Astrocyte of the cerebellum (primary cell): ENCODE results near the gene HPF1.
A peak's percentile ranks its signal among the peaks of the same experiment; 100 is the strongest.

Experiments
- DNase-seq: peaks from one replicate; pipeline ENCODE4 v3.0.0-alpha.2; 2011; ENCODE audit warnings: low read depth
- H3K4me3 ChIP-seq: 2 replicates; pipeline ENCODE4 v1.5.1; 2011; ENCODE audit warnings: mild to moderate bottlenecking, low read depth, low read length, moderate library complexity
- CTCF ChIP-seq: IDR thresholded peaks from 2 replicates; pipeline ENCODE4 v1.5.1; 2012; ENCODE audit warnings: low read length, low read depth, moderate library complexity, mild to moderate bottlenecking; ENCODE audit errors: missing control alignments
- in situ Hi-C: cut with HindIII; loops from 2 replicates; pipeline ENCODE4 v1.10.0; 2017; ENCODE audit warnings: low sequenced_read_pairs

HPF1 gene

GRCh38 chr4:169720529-169720928 is 37.2 kb downstream of the HPF1 start:
- no peak for DNase-seq
- H3K4me3 ChIP-seq = no peak overlapping the region
- in situ Hi-C loops = no loop called here
- no peak for TF ChIP-seq CTCF

GRCh38 chr4:169716677-169717076 is 41.1 kb downstream of the HPF1 start:
- DNase-seq = peak; percentile 5
- in situ Hi-C loops = no loop called here
- TF ChIP-seq CTCF = no peak
- no peak overlapping the region for H3K4me3 ChIP-seq

GRCh38 chr4:169715826-169716225 is 41.9 kb downstream of the HPF1 start:
- H3K4me3 ChIP-seq = no peak overlapping the region
- in situ Hi-C loops = no loop called here
- no peak for DNase-seq
- no peak for TF ChIP-seq CTCF

- DNase-seq = peak; percentile 24
- no peak overlapping the region for H3K4me3 ChIP-seq
- no peak for TF ChIP-seq CTCF
- in situ Hi-C loops = no loop called here
These were observed 49.6 kb downstream of the HPF1 start for GRCh38 chr4:169707958-169708643.

- no peak overlapping the region for H3K4me3 ChIP-seq
- in situ Hi-C loops = no loop called here
- TF ChIP-seq CTCF = no peak
- DNase-seq = no peak
These were observed 59.4 kb downstream of the HPF1 start for GRCh38 chr4:169698331-169698730.

GRCh38 chr4:169690787-169691186 is 67.0 kb downstream of the HPF1 start:
- no peak for TF ChIP-seq CTCF
- in situ Hi-C loops = no loop called here
- DNase-seq = no peak
- no peak overlapping the region for H3K4me3 ChIP-seq
